ENCODE results near the gene TMEM131.

Gene TMEM131

GRCh38 chr2:98016908-98017670, 21.3 kb upstream of the TMEM131 start:
- DNase-seq = no peak

- DNase-seq = no peak
Observed at GRCh38 chr2:98015671-98016070, 19.9 kb upstream of the TMEM131 start.

- DNase-seq = no peak
Observed at GRCh38 chr2:98014379-98014778, 18.6 kb upstream of the TMEM131 start.

GRCh38 chr2:98013407-98014042, 17.8 kb upstream of the TMEM131 start:
- no peak for DNase-seq

GRCh38 chr2:98012561-98012991, 16.8 kb upstream of the TMEM131 start:
- no peak for DNase-seq

GRCh38 chr2:98009887-98010760, 14.4 kb upstream of the TMEM131 start:
- DNase-seq = no peak

GRCh38 chr2:98008415-98008814, 12.7 kb upstream of the TMEM131 start:
- DNase-seq = no peak

- DNase-seq = no peak
Observed at GRCh38 chr2:98006378-98006777, 10.6 kb upstream of the TMEM131 start.

GRCh38 chr2:98004613-98005012, 8.9 kb upstream of the TMEM131 start:
- no peak for DNase-seq

- no peak for DNase-seq
Observed at GRCh38 chr2:98004047-98004446, 8.3 kb upstream of the TMEM131 start.

- DNase-seq = no peak
Observed at GRCh38 chr2:97999536-97999935, 3.8 kb upstream of the TMEM131 start.

- no peak for DNase-seq
Observed at GRCh38 chr2:97998431-97999005, 2.8 kb upstream of the TMEM131 start.

GRCh38 chr2:97997784-97998392, 2.1 kb upstream of the TMEM131 start:
- DNase-seq = no peak

- no peak for DNase-seq
Observed at GRCh38 chr2:97996679-97997078, 931 bp upstream of the TMEM131 start.

GRCh38 chr2:97995026-97995733, 568 bp downstream of the TMEM131 start:
- DNase-seq = peak in 1 of 2 experiments; percentile 55

- no peak for DNase-seq
Observed at GRCh38 chr2:97994476-97994875, 1.3 kb downstream of the TMEM131 start.

GRCh38 chr2:97993926-97994325, 1.8 kb downstream of the TMEM131 start:
- no peak for DNase-seq

- no peak for DNase-seq
Observed at GRCh38 chr2:97992836-97993825, 2.6 kb downstream of the TMEM131 start.

- no peak for DNase-seq
Observed at GRCh38 chr2:97991081-97991856, 4.5 kb downstream of the TMEM131 start.

- DNase-seq = no peak
Observed at GRCh38 chr2:97988722-97989121, 7.0 kb downstream of the TMEM131 start.
